GM23338 (cell line): ENCODE results near the gene C10orf71. TPM values are rescaled to one million over a fixed set of nuclear protein-coding genes. Genes with fewer than 3 reads are reported as not detected.

Experiments
- ATAC-seq: fragments of 200-7000 bp; cut with Tn5 transposase; 3 replicates; pipeline ENCODE4 v1.9.1; 2020
- DNase-seq: peaks from one replicate; pipeline ENCODE4 v3.0.0-alpha.2; 2015; ENCODE audit warnings: low spot score
- H2AFZ ChIP-seq: fragments of 200-600 bp; sonication (generic); 2 replicates; pipeline ENCODE4 v1.8.0; 2016; ENCODE audit warnings: antibody characterized with exemption, mild to moderate bottlenecking, moderate library complexity
- H3F3A ChIP-seq: fragments of 200-600 bp; sonication (generic); replicated peaks from 2 replicates; pipeline ENCODE4 v1.8.0; 2017; ENCODE audit warnings: antibody characterized with exemption, mixed run types, low read depth
- H3K27ac ChIP-seq: fragments of 200-600 bp; sonication (generic); 2 replicates; pipeline ENCODE4 v1.6.1; 2016; ENCODE audit warnings: low read depth
- H3K27me3 ChIP-seq: fragments of 200-600 bp; sonication (generic); 2 replicates; pipeline ENCODE4 v1.8.0; 2016; ENCODE audit warnings: mild to moderate bottlenecking, mixed run types, moderate library complexity; ENCODE audit not compliant: insufficient read depth
- H3K36me3 ChIP-seq: fragments of 200-600 bp; sonication (generic); 2 replicates; pipeline ENCODE4 v1.8.0; 2016; ENCODE audit warnings: mild to moderate bottlenecking; ENCODE audit not compliant: insufficient read depth
- H3K4me1 ChIP-seq: fragments of 200-600 bp; sonication (generic); 2 replicates; pipeline ENCODE4 v1.8.0; 2016; ENCODE audit warnings: mild to moderate bottlenecking, moderate library complexity; ENCODE audit not compliant: insufficient read depth
- H3K4me2 ChIP-seq: fragments of 200-600 bp; sonication (generic); 2 replicates; pipeline ENCODE4 v1.7.1; 2017; ENCODE audit warnings: mixed run types
- H3K4me3 ChIP-seq: fragments of 200-600 bp; sonication (generic); 2 replicates; pipeline ENCODE4 v1.6.1; 2016; ENCODE audit warnings: mixed run types
- H3K79me2 ChIP-seq: fragments of 200-600 bp; sonication (generic); replicated peaks from 2 replicates; pipeline ENCODE4 v1.8.0; 2017; ENCODE audit warnings: mild to moderate bottlenecking; ENCODE audit not compliant: insufficient read depth
- H3K9me2 ChIP-seq: fragments of 200-600 bp; sonication (generic); 2 replicates; pipeline ENCODE4 v1.8.0; 2017; ENCODE audit not compliant: insufficient read depth
- H4K20me1 ChIP-seq: fragments of 200-600 bp; sonication (generic); replicated peaks from 2 replicates; pipeline ENCODE4 v1.8.0; 2017; ENCODE audit warnings: mild to moderate bottlenecking; ENCODE audit not compliant: insufficient read depth
- H3K27ac Mint-ChIP-seq: 2 replicates; pipeline ENCODE4 v1.8.0; 2020; ENCODE audit warnings: inconsistent platforms, mild to moderate bottlenecking, moderate library complexity, mixed read lengths
- H3K27me3 Mint-ChIP-seq: 3 replicates; pipeline ENCODE4 v1.8.0; 2022; ENCODE audit warnings: low read depth, mild to moderate bottlenecking, moderate library complexity, mixed read lengths, inconsistent platforms; ENCODE audit not compliant: insufficient read depth, poor library complexity
- H3K36me3 Mint-ChIP-seq: 3 replicates; pipeline ENCODE4 v1.8.0; 2021; ENCODE audit warnings: low read depth, mild to moderate bottlenecking, inconsistent platforms, moderate library complexity, mixed read lengths
- H3K4me1 Mint-ChIP-seq: 3 replicates; pipeline ENCODE4 v1.8.0; 2020; ENCODE audit warnings: mild to moderate bottlenecking, inconsistent platforms, mixed read lengths
- H3K4me3 Mint-ChIP-seq: 3 replicates; pipeline ENCODE4 v1.8.0; 2021; ENCODE audit warnings: moderate library complexity, mild to moderate bottlenecking, inconsistent platforms, mixed read lengths
- H3K9me3 Mint-ChIP-seq: 3 replicates; pipeline ENCODE4 v1.8.0; 2020; ENCODE audit warnings: moderate library complexity, mild to moderate bottlenecking, inconsistent platforms, mixed read lengths
- CREB1 ChIP-seq: fragments of 250-450 bp; sonication (Bioruptor Pico); IDR thresholded peaks from 2 replicates; pipeline ENCODE4 v1.5.0; 2020; ENCODE audit warnings: low read depth, mild to moderate bottlenecking, moderate library complexity
- CTCF ChIP-seq, 2 experiments: fragments of 200-600 bp in 1 of 2; sonication (generic) in 1 of 2; conservative IDR thresholded peaks; 2 replicates each; pipeline versions ENCODE4 v1.5.1 to v1.6.1; 2016 to 2017; ENCODE audit warnings: antibody characterized with exemption in 2 of 2, low read depth in 2 of 2, mild to moderate bottlenecking in 2 of 2, moderate library complexity in 1 of 2
- EZH2 ChIP-seq: fragments of 200-600 bp; sonication (generic); IDR thresholded peaks from one replicate; pipeline ENCODE4 v1.8.0; 2017; ENCODE audit warnings: antibody characterized with exemption, mild to moderate bottlenecking, low read depth; ENCODE audit not compliant: unreplicated experiment
- EZH2phosphoT487 ChIP-seq: fragments of 200-600 bp; sonication (generic); IDR thresholded peaks from one replicate; pipeline ENCODE4 v1.8.1; 2018; ENCODE audit warnings: antibody characterized with exemption; ENCODE audit not compliant: unreplicated experiment
- JUNB ChIP-seq: IDR thresholded peaks from one replicate; pipeline ENCODE4 v1.6.1; 2016; ENCODE audit warnings: antibody characterized with exemption; ENCODE audit not compliant: unreplicated experiment
- NANOG ChIP-seq: IDR thresholded peaks from 2 replicates; pipeline ENCODE4 v1.6.1; 2016; ENCODE audit warnings: antibody characterized with exemption, borderline replicate concordance
- POLR2AphosphoS5 ChIP-seq: IDR thresholded peaks from 2 replicates; pipeline ENCODE4 v1.6.1; 2016; ENCODE audit warnings: antibody characterized with exemption, low read depth
- REST ChIP-seq: IDR thresholded peaks from one replicate; pipeline ENCODE4 v1.6.1; 2018; ENCODE audit warnings: antibody characterized with exemption; ENCODE audit not compliant: unreplicated experiment
- STAT1 ChIP-seq: IDR thresholded peaks from one replicate; pipeline ENCODE4 v1.6.1; 2016; ENCODE audit warnings: antibody characterized with exemption; ENCODE audit not compliant: unreplicated experiment
- ZNF114 ChIP-seq: fragments of 250-450 bp; sonication (Bioruptor Pico); IDR thresholded peaks from 2 replicates; pipeline ENCODE4 v1.5.0; 2020; ENCODE audit warnings: mild to moderate bottlenecking, moderate library complexity
- ZNF331 ChIP-seq: fragments of 250-450 bp; sonication (Bioruptor Pico); IDR thresholded peaks from 2 replicates; pipeline ENCODE4 v1.5.0; 2020; ENCODE audit warnings: low read depth, mild to moderate bottlenecking, moderate library complexity
- polyA plus RNA-seq: library from polyadenylated mRNA; unstranded; fragments of >200 nt; fragmentation: Nextera tagmentation; extraction: Ambion mirVana; gene quantifications from 2 replicates; pipeline ENCODE4 v1.2.1, GENCODE V29; 2016
- total RNA-seq: library from RNA; depleted of rRNA; stranded (reverse); fragments of >200 nt; shearing (Covaris generic); gene quantifications from 2 replicates; pipeline ENCODE4 v1.2.3, GENCODE V29; 2014
- TF ChIP-seq, protein P1 (sequence below): IDR thresholded peaks from 2 replicates; pipeline ENCODE4 v1.6.1; 2016; ENCODE audit warnings: antibody characterized with exemption
- TF ChIP-seq, protein P2 (sequence below): fragments of 250-450 bp; sonication (Bioruptor Pico); IDR thresholded peaks from 2 replicates; pipeline ENCODE4 v1.5.0; 2020; ENCODE audit warnings: mild to moderate bottlenecking, moderate library complexity

C10orf71 gene
- total and polyA plus RNA-seq, 2 experiments from 2014 or later = not detected

GRCh38 chr10:49272251-49273081 is 26.5 kb upstream of the C10orf71 start:
- peaks cover 6% of the 10 kb centered on the region for H3K9me3 Mint-ChIP-seq
- no peak overlapping the region for H3K4me3 Mint-ChIP-seq
- no peaks in the 10 kb centered on the region for H4K20me1 ChIP-seq
- H3K27me3 ChIP-seq = no peaks in the 10 kb centered on the region
- H3K36me3 ChIP-seq = no peaks in the 10 kb centered on the region
- H3K4me1 ChIP-seq = no peaks in the 10 kb centered on the region
- no peak for TF ChIP-seq EZH2phosphoT487
- no peak for TF ChIP-seq JUNB
- TF ChIP-seq, protein P1, sequence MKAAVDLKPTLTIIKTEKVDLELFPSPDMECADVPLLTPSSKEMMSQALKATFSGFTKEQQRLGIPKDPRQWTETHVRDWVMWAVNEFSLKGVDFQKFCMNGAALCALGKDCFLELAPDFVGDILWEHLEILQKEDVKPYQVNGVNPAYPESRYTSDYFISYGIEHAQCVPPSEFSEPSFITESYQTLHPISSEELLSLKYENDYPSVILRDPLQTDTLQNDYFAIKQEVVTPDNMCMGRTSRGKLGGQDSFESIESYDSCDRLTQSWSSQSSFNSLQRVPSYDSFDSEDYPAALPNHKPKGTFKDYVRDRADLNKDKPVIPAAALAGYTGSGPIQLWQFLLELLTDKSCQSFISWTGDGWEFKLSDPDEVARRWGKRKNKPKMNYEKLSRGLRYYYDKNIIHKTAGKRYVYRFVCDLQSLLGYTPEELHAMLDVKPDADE = no peak
- TF ChIP-seq, protein P2, sequence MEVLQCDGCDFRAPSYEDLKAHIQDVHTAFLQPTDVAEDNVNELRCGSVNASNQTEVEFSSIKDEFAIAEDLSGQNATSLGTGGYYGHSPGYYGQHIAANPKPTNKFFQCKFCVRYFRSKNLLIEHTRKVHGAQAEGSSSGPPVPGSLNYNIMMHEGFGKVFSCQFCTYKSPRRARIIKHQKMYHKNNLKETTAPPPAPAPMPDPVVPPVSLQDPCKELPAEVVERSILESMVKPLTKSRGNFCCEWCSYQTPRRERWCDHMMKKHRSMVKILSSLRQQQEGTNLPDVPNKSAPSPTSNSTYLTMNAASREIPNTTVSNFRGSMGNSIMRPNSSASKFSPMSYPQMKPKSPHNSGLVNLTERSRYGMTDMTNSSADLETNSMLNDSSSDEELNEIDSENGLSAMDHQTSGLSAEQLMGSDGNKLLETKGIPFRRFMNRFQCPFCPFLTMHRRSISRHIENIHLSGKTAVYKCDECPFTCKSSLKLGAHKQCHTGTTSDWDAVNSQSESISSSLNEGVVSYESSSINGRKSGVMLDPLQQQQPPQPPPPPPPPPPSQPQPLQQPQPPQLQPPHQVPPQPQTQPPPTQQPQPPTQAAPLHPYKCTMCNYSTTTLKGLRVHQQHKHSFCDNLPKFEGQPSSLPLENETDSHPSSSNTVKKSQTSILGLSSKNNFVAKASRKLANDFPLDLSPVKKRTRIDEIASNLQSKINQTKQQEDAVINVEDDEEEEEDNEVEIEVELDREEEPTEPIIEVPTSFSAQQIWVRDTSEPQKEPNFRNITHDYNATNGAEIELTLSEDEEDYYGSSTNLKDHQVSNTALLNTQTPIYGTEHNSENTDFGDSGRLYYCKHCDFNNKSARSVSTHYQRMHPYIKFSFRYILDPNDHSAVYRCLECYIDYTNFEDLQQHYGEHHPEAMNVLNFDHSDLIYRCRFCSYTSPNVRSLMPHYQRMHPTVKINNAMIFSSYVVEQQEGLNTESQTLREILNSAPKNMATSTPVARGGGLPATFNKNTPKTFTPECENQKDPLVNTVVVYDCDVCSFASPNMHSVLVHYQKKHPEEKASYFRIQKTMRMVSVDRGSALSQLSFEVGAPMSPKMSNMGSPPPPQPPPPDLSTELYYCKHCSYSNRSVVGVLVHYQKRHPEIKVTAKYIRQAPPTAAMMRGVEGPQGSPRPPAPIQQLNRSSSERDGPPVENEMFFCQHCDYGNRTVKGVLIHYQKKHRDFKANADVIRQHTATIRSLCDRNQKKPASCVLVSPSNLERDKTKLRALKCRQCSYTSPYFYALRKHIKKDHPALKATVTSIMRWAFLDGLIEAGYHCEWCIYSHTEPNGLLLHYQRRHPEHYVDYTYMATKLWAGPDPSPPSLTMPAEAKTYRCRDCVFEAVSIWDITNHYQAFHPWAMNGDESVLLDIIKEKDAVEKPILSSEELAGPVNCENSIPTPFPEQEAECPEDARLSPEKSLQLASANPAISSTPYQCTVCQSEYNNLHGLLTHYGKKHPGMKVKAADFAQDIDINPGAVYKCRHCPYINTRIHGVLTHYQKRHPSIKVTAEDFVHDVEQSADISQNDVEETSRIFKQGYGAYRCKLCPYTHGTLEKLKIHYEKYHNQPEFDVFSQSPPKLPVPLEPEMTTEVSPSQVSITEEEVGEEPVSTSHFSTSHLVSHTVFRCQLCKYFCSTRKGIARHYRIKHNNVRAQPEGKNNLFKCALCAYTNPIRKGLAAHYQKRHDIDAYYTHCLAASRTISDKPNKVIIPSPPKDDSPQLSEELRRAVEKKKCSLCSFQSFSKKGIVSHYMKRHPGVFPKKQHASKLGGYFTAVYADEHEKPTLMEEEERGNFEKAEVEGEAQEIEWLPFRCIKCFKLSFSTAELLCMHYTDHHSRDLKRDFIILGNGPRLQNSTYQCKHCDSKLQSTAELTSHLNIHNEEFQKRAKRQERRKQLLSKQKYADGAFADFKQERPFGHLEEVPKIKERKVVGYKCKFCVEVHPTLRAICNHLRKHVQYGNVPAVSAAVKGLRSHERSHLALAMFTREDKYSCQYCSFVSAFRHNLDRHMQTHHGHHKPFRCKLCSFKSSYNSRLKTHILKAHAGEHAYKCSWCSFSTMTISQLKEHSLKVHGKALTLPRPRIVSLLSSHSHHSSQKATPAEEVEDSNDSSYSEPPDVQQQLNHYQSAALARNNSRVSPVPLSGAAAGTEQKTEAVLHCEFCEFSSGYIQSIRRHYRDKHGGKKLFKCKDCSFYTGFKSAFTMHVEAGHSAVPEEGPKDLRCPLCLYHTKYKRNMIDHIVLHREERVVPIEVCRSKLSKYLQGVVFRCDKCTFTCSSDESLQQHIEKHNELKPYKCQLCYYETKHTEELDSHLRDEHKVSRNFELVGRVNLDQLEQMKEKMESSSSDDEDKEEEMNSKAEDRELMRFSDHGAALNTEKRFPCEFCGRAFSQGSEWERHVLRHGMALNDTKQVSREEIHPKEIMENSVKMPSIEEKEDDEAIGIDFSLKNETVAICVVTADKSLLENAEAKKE (CRISPR knock-in tag) = no peak
- no peak for TF ChIP-seq STAT1
- TF ChIP-seq CTCF (conservative IDR thresholded peaks at IDR 0.05; ENCODE audit: low read depth in 2 of 2) = no peak
- no peak for TF ChIP-seq ZNF114 (CRISPR knock-in tag)
- no peak for TF ChIP-seq EZH2
- no peak for TF ChIP-seq ZNF331 (CRISPR knock-in tag)
- TF ChIP-seq REST = no peak
- TF ChIP-seq NANOG = no peak
- no peak for TF ChIP-seq CREB1 (CRISPR knock-in tag)
- no peak for TF ChIP-seq POLR2AphosphoS5
- no peaks in the 10 kb centered on the region for H3K27me3 Mint-ChIP-seq
- no peak overlapping the region for H2AFZ ChIP-seq
- no peak overlapping the region for H3K27ac ChIP-seq
- H3K4me1 Mint-ChIP-seq = no peaks in the 10 kb centered on the region
- no peaks in the 10 kb centered on the region for H3F3A ChIP-seq
- no peak overlapping the region for H3K4me3 ChIP-seq
- no peak overlapping the region for H3K27ac Mint-ChIP-seq
- DNase-seq = no peak
- no peaks in the 10 kb centered on the region for H3K36me3 Mint-ChIP-seq
- ATAC-seq = no peak
- no peak overlapping the region for H3K4me2 ChIP-seq
- H3K79me2 ChIP-seq = no peaks in the 10 kb centered on the region
- no peaks in the 10 kb centered on the region for H3K9me2 ChIP-seq
